HG02642 (cell line): Measurements from ENCODE around the gene MGAM2.

Source experiments
- ATAC-seq: cut with Tn5 transposase; IDR thresholded peaks from one replicate; pipeline ENCODE4 v1.9.1; 2021; ENCODE audit warnings: mild to moderate bottlenecking; ENCODE audit not compliant: unreplicated experiment, poor library complexity

The MGAM2 gene

GRCh38 chr7:142172932-142173331 lies 61.4 kb downstream of the MGAM2 start:
- ATAC-seq = no peak

- no peak for ATAC-seq
Observed at GRCh38 chr7:142174441-142174840, 62.9 kb downstream of the MGAM2 start.

- ATAC-seq = no peak
Observed at GRCh38 chr7:142175594-142175993, 64.1 kb downstream of the MGAM2 start.

- ATAC-seq = no peak
Observed at GRCh38 chr7:142176901-142177300, 65.4 kb downstream of the MGAM2 start.

- no peak for ATAC-seq
Observed at GRCh38 chr7:142177869-142178268, 66.4 kb downstream of the MGAM2 start.

- ATAC-seq = no peak
Observed at GRCh38 chr7:142180426-142180825, 68.9 kb downstream of the MGAM2 start.

- ATAC-seq = no peak
Observed at GRCh38 chr7:142181211-142181610, 69.7 kb downstream of the MGAM2 start.

GRCh38 chr7:142181966-142182365 lies 70.4 kb downstream of the MGAM2 start:
- ATAC-seq = no peak

- ATAC-seq = no peak
Observed at GRCh38 chr7:142185069-142185468, 73.6 kb downstream of the MGAM2 start.

- no peak for ATAC-seq
Observed at GRCh38 chr7:142185801-142186200, 74.3 kb downstream of the MGAM2 start.

- ATAC-seq = no peak
Observed at GRCh38 chr7:142188154-142188553, 76.6 kb downstream of the MGAM2 start.

- no peak for ATAC-seq
Observed at GRCh38 chr7:142188846-142189245, 77.3 kb downstream of the MGAM2 start.

GRCh38 chr7:142194201-142194600 lies 82.7 kb downstream of the MGAM2 start:
- ATAC-seq = no peak

GRCh38 chr7:142196066-142196840 lies 84.7 kb downstream of the MGAM2 start:
- ATAC-seq = no peak

GRCh38 chr7:142200206-142200605 lies 88.7 kb downstream of the MGAM2 start:
- no peak for ATAC-seq

- no peak for ATAC-seq
Observed at GRCh38 chr7:142228537-142229104, 117.1 kb downstream of the MGAM2 start.

- no peak for ATAC-seq
Observed at GRCh38 chr7:142231716-142232115, 120.2 kb downstream of the MGAM2 start.

GRCh38 chr7:142240546-142240945 lies 129.0 kb downstream of the MGAM2 start:
- no peak for ATAC-seq

- no peak for ATAC-seq
Observed at GRCh38 chr7:142243823-142244222, 132.3 kb downstream of the MGAM2 start.

- ATAC-seq = no peak
Observed at GRCh38 chr7:142248166-142249160, 136.9 kb downstream of the MGAM2 start.

- no peak for ATAC-seq
Observed at GRCh38 chr7:142249918-142250317, 138.4 kb downstream of the MGAM2 start.
